ENCODE measurements around the gene MGLL.
A peak's percentile ranks its signal among the peaks of the same experiment; 100 is the strongest.

The MGLL gene

DNA sequence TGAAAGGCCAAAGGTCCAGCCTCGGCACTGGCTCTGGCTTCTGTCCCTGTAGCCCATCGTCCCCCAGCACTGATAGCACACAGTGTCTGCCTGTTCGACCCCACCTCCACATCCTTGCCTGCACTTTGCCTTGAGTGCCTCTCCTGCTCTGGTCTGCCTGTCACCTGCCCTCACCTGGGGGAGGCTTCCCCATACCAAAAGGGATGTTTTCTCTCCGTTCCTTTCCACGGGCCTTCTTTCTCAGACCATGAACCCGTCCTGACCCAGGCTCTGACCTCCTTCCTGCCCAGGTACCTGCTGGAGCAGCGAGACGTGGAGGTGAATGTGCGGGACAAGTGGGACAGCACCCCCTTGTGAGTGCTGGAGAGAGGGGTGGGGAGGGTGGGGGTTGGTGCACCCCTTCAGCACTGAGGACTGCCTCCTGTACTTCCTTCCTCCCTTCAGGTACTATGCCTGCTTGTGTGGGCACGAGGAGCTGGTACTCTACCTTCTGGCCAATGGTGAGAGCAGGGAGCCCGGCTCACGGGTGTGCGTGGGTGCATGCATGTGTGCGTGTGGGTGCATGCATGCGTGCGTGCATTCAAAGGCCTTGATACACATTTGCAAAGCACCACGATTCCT lies 148.1 kb downstream of the MGLL start:
- DNase-seq (ENCODE audit: low read depth in 2 of 2), result no peak

DNA sequence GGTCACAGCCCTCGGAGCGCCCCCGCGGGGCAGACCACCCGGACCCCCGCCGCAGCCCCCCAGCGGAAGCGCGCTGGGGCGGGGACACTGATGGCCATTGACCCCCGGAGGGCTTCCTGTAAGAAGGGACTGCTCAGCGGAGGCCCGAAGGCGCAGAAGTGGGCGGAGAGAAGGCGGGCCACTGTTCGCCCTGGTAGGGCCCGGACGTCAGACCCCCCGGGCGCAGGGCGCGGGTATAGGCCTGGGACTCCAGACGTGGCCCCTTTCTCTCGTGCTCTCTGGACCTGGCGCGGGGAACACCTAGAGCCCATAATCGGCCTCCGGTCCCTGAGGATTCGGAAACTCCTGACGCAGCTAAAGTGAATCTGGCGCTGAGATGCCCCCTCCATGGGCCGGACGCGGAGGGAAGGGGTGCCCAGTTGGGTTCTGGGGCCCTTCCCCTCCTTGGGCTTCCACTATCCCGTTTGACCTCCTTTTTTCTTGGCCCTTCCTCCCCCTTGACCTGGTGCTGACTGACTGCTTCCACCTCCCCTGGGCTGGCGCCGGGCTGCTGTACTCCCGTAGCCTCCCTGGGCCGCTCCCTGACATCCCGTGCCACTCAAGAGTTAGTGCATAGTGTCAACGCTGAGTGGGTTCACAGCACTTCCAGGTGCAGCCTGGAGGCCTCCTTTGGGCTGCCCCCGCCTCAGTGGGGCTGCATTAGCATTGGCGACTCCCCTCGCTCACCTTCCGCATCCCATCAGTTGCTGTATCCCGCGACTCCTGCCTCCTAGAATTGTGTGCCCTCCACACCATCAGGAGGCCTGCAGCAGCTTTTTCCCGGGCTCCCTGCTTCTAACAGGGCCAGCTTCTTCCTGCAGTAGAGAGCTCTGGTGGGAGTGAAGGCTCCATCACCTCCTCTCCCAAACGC lies 148.9 kb downstream of the MGLL start:
- DNase-seq (ENCODE audit: low read depth in 2 of 2), result peak; percentile 18 to 39

DNA sequence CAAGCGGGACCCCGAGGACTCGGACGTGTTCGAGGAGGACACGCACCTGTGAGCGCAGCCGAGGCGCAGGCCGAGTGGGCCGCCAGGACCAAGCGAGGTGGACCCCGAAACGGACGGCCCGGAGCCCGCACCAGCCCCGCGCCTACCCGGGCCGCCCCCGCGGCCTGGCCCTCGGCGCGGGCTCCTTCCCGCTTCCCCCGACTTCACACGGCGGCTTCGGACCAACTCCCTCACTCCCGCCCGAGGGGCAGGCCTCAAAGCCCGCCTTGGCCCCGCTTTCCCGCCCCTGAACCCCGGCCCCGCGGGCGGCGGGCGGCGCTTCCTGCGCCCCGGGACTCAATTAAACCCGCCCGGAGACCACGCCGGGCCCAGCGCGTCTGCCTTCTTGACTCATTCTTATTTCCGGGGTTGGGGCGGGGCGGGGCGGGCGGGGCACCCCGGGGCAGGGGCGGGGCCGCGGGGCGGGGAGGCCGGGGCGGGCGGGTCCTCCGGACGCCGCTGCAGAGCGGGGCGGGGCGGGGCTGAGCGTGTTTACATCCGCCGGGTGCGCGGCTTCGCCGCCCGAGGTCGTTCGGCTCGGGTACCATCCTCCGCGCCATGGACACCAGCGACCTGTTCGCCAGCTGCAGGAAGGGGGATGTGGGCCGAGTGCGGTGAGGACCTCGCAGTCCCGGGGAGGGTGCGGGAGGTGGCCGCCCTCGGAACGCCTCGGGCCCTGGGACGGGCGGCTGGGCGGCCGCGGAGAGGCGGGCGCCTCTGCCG lies 149.7 kb downstream of the MGLL start, which contains the start of gene ABTB1:
ABTB1 (plus strand) TSS at position 524 of the 762 bp plus-strand sequence; CDS start at position 598, 74 bp downstream.
- peak; percentile 70 to 78 for DNase-seq (ENCODE audit: low read depth in 2 of 2)

DNA sequence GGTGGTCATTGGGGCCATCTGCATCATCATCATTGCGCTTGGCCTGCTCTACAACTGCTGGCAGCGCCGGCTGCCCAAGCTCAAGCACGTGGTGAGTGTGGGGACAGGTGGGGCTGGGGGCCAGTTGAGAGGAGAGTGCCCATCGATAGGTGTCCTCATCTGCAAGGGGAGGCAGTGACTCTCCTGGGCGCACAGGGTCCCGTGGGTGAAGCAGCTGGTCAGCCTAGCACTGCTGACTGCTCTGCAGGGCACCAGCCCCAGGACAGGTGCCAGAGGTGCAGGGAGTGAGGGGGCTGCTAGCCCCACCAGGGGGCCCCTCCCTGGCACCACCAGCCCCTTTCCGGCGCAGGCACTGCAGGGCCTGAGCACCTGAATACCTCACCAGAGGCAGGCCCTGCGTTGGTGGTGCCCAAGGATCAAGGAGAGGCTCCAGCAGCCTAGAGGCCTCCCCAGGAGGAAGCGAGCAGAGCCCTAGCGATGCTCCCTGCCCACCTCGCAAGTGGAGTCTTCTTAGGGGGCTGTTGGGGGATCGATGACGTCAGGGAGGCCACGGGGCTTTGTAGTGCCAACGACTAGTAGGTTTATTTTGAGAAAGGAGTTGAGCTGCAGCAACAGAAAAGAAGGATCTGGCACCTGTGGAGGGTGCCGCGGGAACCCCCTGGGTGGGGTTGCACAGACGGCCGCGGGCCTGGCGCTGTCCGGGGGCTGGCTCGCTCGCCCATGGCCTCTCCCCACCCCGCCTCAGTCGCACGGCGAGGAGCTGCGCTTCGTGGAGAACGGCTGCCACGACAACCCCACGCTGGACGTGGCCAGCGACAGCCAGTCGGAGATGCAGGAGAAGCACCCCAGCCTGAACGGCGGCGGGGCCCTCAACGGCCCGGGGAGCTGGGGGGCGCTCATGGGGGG lies 150.5 kb downstream of the MGLL start:
- DNase-seq (ENCODE audit: low read depth in 2 of 2), result peak in 1 of 2 experiments; percentile 11

DNA sequence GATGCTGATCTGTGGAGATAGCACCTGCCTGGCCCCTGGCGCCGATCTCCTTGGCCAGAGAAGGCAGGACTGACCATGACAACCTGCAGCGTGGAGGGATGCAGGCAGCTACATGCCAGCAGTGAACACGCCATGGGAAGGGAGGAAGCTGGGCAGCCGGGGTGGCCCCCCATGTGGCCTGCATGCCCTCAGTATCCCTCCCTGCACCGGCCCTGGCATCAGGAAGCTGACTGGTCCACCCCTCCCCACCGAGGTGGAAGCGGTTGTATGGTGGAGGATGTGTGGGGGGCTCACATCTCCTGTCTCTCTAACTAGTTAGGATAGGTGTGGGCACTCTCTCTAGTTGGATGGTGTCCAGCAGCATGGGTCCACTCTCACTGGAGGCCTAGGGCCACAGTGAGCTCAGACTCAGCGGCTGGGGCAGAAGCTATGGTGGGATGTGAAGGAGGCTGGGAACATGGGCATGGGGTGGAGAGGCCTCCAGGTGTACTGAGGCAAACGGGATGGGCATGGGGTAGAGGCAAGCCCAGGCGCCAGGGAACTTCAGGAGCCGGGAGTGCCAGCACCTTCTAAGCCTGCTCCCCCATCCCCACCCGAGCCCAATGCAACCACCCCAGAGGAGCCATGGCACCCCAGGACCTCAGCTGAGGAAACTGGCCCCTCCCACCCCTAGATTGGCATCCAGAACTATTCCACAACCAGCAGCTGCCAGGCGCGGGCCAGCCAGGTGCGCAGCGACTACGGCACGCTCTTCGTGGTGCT lies 151.4 kb downstream of the MGLL start:
- no peak for DNase-seq (ENCODE audit: low read depth in 2 of 2)

DNA sequence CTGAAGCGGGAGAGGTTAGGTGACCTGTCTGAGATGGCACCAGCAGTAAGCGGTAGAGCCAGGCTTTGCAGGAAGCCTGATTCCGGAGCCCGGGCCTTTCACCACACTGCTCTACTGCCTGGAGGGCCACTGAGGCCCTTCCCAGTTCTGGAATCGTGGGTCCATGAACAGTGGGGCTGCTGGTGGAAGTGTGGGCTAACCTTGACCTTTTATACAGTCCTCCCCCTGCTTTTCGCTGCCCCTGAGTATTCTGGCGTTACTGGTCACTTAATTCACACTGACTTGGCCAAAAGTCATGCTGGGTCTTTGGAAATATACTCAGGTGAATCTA lies 152.1 kb downstream of the MGLL start:
- DNase-seq (ENCODE audit: low read depth in 2 of 2), result no peak

DNA sequence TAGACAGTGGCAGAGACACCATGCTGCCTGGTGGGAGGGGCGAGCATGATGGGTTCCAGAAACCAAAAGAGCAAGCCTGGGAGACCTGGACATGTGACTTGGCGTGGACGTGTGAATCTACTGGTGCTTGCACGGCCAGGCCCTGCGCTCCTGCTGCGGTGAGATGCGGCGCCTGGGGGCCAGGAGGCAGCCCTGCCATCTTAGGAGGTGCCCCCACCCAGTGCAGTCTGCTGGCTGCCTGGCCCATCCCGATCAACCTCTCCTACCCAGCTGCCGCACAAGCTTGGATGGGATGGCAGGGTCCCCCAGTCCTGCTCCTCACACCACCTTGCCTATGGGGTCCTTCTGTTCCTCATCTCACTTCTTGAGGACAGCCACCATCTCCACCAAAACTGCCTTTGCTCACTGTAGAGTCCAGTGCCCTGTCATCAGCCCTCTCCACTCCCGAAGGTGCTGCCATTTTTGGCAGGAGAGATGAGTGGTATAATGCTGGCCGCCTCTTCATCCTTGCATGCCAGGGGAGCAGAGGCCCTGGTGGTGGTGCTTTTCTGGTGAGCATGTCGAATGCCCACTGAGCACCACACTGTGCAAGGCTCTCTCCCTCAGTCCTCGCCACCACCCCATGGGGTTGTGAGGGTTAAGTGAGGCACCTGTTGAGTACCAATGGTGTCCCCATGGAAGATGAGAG lies 152.6 kb downstream of the MGLL start:
- DNase-seq (ENCODE audit: low read depth in 2 of 2), result no peak

DNA sequence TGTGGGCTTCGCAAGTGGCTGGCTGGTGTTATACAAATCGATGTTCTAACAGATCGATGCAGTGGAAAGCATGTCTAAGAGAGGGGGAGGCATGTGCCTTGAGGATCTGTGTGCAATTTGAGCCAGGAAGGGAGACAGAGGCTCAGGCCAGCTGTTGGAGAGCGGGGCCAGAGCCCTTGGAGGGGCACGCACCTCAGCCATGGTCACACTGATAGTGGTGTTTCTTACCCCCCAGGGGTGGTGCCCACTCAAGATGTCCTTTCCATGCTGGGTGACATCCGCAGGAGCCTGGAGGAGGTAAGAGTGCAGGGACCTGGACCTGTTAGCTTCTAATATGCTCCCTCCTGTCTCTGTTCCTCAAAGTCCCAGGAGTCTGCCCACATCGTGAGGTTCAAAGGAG lies 153.4 kb downstream of the MGLL start:
- DNase-seq (ENCODE audit: low read depth in 2 of 2), result no peak

DNA sequence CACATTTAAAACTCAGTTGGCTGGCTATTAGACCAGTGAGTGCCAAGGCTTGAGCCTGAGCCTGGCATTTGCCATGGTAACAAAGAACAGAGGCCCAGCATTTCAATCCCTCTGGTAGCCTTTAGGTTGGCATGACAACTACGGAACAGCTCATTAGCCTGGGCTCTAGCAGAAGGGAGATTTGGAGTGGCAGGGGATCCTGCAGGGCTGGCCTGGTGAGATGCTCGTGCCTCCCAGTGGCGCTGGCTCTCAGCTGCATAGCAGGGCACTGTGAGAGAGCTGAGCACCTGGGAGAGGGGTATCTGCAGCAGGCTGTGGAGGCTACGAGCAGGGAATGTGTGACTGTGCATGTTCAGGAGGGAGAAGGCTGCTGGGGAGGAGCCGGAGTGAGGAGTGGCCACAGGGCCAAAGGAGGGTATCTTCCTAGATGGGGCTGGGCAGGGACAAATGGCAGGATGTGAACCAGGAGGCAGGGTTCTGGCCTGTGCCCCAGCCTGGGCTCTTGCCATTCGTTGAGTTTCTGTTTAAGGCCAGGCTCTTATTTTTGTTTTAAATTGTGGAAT lies 155.1 kb downstream of the MGLL start:
- DNase-seq (ENCODE audit: low read depth in 2 of 2), result no peak

DNA sequence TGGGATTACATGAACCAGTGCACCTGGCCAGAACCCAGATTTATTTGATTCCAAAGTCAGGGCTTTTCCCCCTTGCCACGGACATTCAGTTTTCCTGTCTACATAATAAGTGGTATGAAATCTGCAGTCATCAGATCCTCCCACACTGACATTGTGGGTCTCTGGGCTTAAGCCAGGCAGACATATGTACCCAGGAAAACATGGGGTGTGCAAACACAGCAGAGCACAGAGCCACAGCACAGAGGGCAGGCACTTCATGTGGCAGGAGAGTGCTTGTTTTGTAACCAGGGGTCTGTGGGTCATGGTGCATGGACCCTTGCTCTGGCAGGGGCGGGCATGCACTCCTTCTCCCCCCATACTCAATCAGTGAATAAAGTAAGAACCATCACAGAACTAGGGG lies 155.6 kb downstream of the MGLL start:
- no peak for DNase-seq (ENCODE audit: low read depth in 2 of 2)

DNA sequence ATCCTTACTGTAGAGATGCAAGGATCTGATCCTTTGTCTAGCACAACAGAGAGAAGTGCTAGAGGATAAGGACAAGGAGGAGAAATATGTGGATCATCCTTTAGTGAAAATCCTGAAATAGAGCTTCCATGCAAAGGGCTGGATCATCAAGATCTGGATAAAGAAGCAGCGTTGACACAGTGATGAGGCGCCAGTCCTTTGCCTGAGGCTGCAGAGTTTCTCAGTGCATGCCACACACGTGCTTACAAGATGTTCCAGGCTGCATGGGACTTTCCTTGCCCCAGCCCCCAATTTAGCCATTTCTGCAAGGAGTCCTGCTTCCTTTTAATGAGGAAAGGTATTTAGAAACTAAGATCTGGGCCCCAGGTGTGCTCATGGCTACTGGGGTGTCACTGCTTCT lies 156.7 kb downstream of the MGLL start:
- no peak for DNase-seq (ENCODE audit: low read depth in 2 of 2)

DNA sequence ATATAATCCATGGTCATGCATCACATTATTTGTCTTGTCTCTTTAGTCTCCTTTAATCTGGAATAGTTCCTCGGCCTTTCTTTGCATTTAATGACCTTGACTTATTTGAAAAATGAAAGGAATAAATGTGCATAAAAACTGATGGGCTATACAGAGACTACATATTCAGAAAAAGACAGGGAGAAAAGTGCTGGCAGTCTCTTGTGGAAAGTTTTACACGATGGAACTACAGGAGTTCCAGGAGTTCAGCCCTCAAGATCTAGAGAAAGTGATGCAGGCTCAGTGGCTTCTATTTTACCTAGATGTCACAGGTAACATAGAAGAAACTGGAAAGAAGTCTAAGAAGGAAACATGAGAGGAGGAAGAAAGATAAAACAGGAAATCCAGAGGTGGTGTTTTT lies 157.2 kb downstream of the MGLL start:
- DNase-seq (ENCODE audit: low read depth in 2 of 2), result no peak

DNA sequence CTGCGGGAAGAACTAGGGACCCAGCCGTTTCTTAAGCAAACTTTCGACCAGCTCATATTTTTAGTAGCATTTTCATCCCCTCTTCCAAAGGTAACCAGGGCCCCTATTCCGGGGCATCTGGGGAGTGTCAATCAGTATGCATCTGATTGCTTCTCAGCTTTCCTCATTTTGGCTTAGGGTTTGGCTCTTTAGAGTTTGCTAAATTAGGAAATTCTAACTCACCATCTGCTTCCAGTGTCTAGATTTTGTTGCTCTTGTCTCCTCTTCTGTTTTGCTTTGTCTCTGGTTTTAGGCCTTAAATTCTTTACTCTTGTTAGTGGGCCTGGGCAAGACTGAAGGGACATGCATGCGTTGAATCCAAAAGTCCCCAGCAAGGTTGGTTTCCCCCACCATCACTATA lies 159.2 kb downstream of the MGLL start:
- DNase-seq (ENCODE audit: low read depth in 2 of 2), result no peak

DNA sequence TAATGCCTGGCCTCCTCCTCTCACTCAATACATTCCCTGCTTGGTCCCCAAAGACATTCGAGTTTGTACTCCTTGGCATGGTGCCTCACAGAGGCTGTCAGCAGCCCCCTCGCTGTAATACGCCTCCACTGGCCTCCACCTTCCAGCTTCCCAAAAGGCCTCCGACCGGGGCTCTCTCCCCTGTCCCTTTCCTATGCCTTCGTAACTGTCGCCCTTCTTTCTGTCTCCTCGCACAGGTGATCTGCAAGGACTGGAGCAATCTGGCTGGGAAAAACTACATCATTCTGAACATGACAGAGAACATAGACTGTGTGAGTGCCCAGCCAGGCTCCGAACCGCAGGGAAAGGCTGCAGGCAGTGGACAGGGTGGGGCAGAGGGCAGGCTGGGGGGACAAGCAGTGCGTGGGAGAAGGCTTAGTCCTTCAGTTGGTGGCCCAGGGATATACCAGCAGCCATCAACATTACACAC lies 160.3 kb downstream of the MGLL start:
- DNase-seq (ENCODE audit: low read depth in 2 of 2), result no peak

DNA sequence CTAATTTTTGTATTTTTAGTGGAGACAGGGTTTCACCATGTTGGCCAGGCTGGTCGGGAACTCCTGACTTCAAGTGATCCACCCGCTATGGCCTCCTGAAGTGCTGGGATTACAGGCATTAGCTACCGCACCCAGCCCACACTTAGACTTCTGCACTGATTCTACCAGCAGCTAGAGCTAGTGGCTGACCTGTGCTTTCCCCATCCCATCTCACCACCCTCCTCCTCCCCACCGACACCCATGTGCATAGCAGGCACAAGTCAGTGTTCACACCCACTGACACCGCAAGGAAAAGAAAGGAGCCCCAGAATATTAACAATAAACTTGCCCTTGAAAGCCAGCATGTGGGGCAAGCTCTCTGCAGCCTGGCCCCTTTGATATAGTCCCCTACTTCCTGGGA lies 160.7 kb downstream of the MGLL start:
- DNase-seq (ENCODE audit: low read depth in 2 of 2), result no peak

DNA sequence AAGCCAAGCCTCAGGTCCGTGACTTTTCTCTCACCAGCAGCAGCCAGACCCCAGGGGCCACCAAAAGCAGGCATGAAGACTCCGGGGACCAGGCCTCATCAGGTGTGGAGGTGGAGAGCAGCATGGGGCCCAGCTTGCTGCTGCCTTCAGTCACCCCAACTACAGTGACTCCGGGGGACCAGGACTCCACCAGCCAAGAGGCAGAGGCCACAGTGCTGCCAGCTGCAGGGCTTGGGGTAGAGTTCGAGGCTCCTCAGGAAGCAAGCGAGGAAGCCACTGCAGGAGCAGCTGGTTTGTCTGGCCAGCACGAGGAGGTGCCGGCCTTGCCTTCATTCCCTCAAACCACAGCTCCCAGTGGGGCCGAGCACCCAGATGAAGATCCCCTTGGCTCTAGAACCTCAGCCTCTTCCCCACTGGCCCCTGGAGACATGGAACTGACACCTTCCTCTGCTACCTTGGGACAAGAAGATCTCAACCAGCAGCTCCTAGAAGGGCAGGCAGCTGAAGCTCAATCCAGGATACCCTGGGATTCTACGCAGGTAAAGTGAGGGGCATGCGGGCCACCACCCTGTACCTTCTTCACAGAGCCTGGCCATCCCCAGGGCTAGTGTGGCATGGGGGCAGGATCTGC lies 161.6 kb downstream of the MGLL start:
- DNase-seq (ENCODE audit: low read depth in 2 of 2), result no peak

DNA sequence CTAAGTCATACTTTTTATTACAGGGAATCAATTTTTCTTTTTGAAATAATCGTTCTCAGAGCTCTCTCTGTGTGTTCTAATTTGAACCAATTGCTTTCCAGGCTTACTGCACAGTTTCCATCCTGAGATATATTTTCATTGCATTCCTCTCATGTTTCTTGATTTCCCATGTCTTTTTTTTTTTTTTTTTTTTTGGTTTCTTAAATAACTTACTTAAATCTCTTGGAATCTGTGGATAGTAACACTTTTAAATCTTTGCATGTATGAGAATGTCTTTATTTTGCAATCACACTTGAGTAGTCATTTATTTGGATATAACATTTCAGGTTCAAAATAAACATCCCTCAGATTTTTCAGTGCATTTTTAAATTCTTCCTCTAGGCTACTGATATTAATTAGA lies 164.1 kb downstream of the MGLL start:
- no peak for DNase-seq (ENCODE audit: low read depth in 2 of 2)

DNA sequence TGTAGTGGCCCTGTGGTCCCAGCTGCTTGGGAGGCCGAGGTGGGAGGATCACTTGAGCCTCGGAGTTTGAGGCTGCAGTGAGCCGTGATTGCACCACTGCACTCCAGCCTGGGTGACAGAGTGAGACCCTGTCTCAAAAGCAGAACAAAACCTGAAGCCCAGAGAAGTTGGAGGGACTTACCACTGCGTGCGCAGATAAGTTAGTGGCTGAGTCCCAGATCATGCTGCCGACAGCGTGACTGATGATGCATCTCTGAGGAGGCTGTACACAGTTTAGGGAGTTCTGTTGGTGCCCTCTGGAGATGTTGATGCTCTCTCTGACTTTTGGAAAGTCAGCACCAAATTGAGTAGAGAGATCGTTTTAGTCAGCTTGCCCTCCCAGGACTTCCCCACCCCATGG lies 165.4 kb downstream of the MGLL start:
- no peak for DNase-seq (ENCODE audit: low read depth in 2 of 2)

DNA sequence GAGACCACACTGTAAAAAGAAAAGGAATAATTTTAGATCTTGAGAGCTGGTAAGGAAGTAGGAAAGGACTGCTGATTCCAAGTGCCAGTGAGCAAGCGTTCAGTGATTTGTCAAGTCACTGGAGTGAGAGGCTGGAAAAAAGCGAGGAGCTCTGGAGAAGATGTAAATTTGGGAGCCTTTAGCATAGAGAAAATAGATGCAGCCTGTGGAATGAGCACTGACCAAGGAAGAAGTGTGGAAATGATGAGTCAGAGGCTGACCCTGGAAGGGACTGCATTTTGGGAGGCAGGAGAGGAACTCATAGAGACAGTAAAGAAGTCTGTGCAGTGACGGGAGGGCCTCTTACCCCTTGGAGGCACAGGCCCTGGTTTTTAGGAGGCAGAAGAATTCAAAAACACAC lies 166.7 kb downstream of the MGLL start:
- no peak for DNase-seq (ENCODE audit: low read depth in 2 of 2)
